ENCODE results near the gene CUTA.

The CUTA gene

GRCh38 chr6:33438978-33439594 lies 21.2 kb upstream of the CUTA start:
- no peak for DNase-seq

- DNase-seq = no peak
These were observed 19.8 kb upstream of the CUTA start for GRCh38 chr6:33437666-33438065.

DNA sequence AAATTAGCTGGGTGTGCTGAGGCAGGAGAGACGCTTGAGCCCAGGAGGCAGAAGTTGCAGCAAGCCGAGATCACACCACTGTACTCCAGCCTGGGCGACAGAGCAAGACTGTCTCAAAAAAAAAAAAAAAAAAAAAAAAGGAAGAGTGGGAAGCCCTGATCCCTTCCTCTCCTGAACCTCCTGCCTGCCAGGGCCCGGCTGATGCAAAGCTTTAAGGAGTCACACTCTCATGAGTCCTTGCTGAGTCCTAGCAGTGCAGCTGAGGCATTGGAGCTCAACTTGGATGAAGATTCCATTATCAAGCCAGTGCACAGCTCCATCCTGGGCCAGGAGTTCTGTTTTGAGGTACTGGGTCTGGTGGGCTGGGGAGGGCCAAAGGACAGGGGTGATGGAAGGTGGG lies 17.1 kb upstream of the CUTA start:
- DNase-seq = no peak

- DNase-seq = no peak
These were observed 15.8 kb upstream of the CUTA start for GRCh38 chr6:33433544-33434191.

DNA sequence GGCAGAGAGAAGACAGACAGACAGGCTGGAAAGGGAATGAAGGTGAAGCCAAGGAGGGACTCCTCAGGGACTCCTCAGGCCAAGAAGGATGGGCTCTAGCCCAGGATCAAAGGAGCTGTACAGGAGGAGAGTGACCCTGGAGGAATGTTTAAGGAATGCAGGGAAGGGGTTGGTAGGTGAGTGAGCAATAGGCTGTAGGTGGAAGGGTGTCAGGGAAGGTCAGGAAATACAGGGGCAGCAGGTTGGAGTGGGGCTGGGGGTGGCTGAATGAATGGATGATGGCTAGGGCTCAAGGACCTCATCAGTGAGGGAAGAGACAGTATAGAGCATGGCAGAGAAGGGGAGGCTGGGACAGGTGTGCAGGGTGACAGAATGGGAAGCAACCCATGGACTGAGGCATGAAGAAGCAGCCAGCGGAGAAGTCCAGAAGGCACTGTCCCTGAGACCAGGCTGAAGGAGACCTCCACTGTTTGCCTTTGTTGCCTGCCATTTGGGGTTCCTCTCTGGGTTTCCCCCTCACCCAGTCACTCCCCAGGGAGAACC lies 15.2 kb upstream of the CUTA start:
- DNase-seq = no peak

DNA sequence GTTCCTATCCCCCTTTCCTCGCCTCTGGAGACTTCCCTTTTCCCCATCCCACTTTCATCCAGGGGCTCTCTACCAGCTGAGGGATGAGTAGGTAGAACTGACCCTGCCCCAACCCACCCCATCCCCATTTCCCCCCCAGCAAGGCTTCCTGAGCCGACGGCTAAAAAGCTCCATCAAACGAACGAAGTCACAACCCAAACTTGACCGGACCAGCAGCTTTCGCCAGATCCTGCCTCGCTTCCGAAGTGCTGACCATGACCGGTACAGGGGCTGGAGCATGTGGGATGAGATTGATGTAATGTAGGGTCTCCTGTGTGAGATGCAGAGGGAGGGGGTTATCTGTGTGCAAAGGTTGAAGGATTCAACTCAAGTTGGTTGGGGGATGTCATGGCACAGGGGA lies 14.6 kb upstream of the CUTA start:
- DNase-seq = no peak

GRCh38 chr6:33431880-33432541 lies 14.1 kb upstream of the CUTA start:
- DNase-seq = no peak

- peak; percentile 64 for DNase-seq
These were observed 13.3 kb upstream of the CUTA start for GRCh38 chr6:33430991-33431879.

GRCh38 chr6:33430334-33430733 lies 12.4 kb upstream of the CUTA start:
- DNase-seq = no peak

- DNase-seq = no peak
These were observed 11.8 kb upstream of the CUTA start for GRCh38 chr6:33429750-33430052.

DNA sequence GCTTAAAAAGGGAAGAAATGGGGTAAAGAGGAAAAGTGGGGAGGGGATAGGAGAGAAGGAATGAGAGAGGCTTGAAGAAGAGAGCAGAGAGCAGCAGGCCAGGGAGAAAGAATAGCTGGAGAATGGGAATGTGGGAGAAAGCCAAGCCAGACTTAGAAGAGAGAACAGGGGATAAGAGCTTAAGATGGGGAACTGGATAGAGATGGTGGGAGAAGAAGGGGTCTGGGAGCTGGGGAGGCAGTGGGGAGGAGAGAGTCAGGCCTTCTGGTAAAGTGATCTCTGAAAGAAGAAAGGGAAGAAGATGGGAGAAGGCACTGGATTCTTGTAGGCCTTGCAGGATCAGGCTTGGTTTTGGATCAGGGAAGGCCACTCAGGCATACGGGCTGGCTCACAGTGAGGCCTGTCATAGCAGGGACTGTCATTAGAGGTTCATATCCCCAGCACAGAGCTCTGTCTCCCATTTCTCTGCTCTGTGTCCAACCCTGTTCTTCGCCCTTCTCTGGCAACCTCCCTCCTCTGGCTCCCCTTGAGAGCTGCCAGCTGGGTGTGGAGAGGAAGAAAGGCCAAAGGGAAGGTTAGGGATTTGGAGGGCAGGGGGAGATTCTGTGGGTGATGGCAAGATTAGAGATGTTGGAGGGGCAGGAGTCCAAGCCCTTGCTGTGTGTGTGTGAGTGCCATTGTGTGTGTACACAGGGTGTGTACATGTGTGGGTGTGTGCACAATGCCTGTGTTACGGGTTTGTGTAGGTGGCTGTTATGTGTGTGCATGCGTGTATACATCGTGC lies 11.3 kb upstream of the CUTA start:
- no peak for DNase-seq

GRCh38 chr6:33428224-33428965 lies 10.5 kb upstream of the CUTA start:
- peak; percentile 48 for DNase-seq

GRCh38 chr6:33427585-33428223 lies 9.8 kb upstream of the CUTA start:
- DNase-seq = peak; percentile 26

GRCh38 chr6:33426590-33427511 lies 8.9 kb upstream of the CUTA start:
- no peak for DNase-seq

- DNase-seq = peak; percentile 88
These were observed 8.0 kb upstream of the CUTA start for GRCh38 chr6:33425668-33426577.

DNA sequence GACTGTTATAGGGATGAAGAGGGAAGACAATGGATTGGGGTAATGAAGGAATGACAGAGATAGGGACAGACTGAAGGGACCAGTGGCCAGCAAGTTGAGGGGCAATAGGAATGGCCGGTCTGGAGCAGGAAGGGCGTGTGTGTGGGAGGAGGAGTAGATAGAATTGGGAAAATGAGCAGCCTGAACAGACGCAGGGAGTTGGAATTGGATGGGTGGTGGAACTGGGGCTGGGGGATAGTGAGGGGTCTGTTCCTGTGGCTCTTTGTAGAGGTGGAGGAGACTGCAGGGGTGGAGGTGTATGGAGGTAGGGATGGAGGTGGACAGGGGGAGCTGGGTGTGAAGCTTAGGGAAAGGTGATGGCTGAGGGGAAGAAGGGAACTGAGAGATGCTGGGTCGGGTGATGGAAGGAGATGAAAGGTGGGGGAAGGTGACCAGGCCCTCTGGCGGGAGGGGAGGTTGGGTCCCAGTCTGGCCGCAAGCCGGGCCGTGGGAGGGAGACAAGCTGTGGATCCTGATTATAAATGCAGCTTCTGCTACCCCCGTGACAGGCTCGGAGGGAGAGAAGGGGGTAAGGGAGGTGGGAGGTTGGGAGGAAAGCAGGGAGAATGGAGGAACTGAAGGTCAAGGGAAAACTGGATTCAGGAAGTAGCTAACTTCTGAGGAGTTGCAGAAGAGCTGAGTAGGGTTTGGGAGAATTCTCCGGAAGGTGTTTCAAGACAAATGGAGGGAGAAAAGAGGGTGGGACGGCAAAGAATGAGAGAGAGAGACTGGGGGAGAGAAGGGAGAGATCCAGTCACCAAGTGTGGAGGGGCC lies 7.2 kb upstream of the CUTA start:
- DNase-seq = no peak

DNA sequence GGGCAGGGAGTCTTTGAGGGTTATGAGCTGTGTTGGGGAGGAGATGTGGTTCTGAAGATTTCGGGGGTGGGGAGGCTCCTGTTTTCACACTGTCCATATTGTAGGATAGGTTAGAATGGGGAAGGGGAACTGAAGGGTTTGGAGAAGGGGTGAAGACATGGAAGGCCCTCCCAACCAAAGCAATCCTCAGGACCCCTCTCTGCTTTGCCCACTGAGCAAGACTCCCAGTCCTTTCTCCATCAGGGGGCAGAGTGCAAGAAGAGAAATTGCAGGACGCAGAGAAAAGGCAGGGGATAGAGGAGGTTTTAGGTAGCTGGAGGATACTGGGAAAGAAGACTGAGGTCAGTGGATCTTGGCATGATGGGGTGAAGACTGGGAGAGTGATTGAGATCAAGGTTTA lies 5.9 kb upstream of the CUTA start:
- no peak for DNase-seq

DNA sequence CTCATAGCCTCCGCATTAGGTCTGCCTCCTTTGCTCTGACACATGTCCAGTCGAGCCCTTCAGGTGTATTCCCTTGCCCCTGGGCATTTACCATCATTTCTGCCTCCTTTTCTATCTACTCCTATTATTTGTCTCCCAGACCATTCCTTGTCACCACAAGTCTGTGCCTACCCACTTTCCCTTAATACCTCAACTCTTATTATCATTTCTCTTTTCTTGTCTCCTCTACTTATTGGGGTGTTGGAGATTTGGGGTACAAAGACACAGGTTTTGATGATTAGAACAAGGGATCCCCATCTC lies 3.4 kb upstream of the CUTA start:
- DNase-seq = no peak

Measured in EL (cell line).